PC-3 (cell line): Measurements from ENCODE around the gene CFAP161. TPM values are rescaled to one million over a fixed set of nuclear protein-coding genes. Genes with fewer than 3 reads are reported as not detected.
"Not testable (repeated sequence)": the region's sequence is repeated elsewhere in the genome, so short reads cannot be mapped to it uniquely, and the experiment has no call there.

Experiments used
- ATAC-seq: fragments of 200-7000 bp; cut with Tn5 transposase; 2 replicates; pipeline ENCODE4 v1.9.1; 2020; ENCODE audit warnings: mild to moderate bottlenecking, moderate library complexity
- BruUV-seq: library from RNA; stranded (reverse); fragments of 400-500 nt; replicated peaks from 2 replicates; lab custom pipeline; 2021; lab: Mats Ljungman, UMichigan
- CTCF ChIA-PET: fragments of 300-600 bp; sonication (Branson Sonifier 250); formaldehyde crosslinking; loops from one replicate; lab custom pipeline; 2022; ENCODE audit warnings: antibody characterized with exemption; lab: Charles Lee
- POLR2A ChIA-PET: fragments of 300-600 bp; sonication (Branson Sonifier 250); formaldehyde crosslinking; loops from one replicate; lab custom pipeline; 2022; ENCODE audit warnings: antibody characterized with exemption; ENCODE audit not compliant: unreplicated experiment; lab: Charles Lee
- DNase-seq: peaks from one replicate; pipeline ENCODE4 v3.0.0-alpha.2; 2015
- H2AFZ ChIP-seq: fragments of 300-600 bp; sonication (generic); 2 replicates; pipeline ENCODE4 v1.6.0; 2016; ENCODE audit warnings: antibody characterized with exemption, low read length
- H3F3A ChIP-seq: fragments of 300-600 bp; sonication (generic); one replicate; pipeline ENCODE4 v1.6.0; 2017; ENCODE audit warnings: antibody characterized with exemption, low read length, control low read depth, mild to moderate bottlenecking; ENCODE audit not compliant: unreplicated experiment
- H3K27ac ChIP-seq: fragments of 300-600 bp; sonication (generic); 2 replicates; pipeline ENCODE4 v1.5.1; 2016; ENCODE audit warnings: mild to moderate bottlenecking, low read length
- H3K27me3 ChIP-seq: fragments of 300-600 bp; sonication (generic); 2 replicates; pipeline ENCODE4 v1.6.1; 2016; ENCODE audit warnings: low read length, mixed read lengths
- H3K36me3 ChIP-seq: fragments of 300-600 bp; sonication (generic); 2 replicates; pipeline ENCODE4 v1.6.1; 2016; ENCODE audit warnings: low read depth, mixed run types, low read length, mixed read lengths
- H3K4me1 ChIP-seq: fragments of 300-600 bp; sonication (generic); 2 replicates; pipeline ENCODE4 v1.5.1; 2016; ENCODE audit warnings: low read length; ENCODE audit not compliant: insufficient read depth
- H3K4me2 ChIP-seq: fragments of 300-600 bp; sonication (generic); 2 replicates; pipeline ENCODE4 v1.6.0; 2016; ENCODE audit warnings: low read length
- H3K4me3 ChIP-seq: fragments of 300-600 bp; sonication (generic); 2 replicates; pipeline ENCODE4 v1.5.1; 2016; ENCODE audit warnings: mild to moderate bottlenecking, low read length, mixed read lengths
- H3K79me2 ChIP-seq: fragments of 300-600 bp; sonication (generic); 2 replicates; pipeline ENCODE4 v1.6.1; 2017; ENCODE audit warnings: low read length, mixed read lengths
- H3K9ac ChIP-seq: fragments of 300-600 bp; sonication (generic); 2 replicates; pipeline ENCODE4 v1.6.0; 2016; ENCODE audit warnings: mild to moderate bottlenecking, low read length
- H3K9me2 ChIP-seq: fragments of 300-600 bp; sonication (generic); replicated peaks from 2 replicates; pipeline ENCODE4 v1.6.1; 2016; ENCODE audit warnings: mixed run types, low read length, mixed read lengths
- H3K9me3 ChIP-seq: fragments of 300-600 bp; sonication (generic); 2 replicates; pipeline ENCODE4 v1.6.1; 2016; ENCODE audit warnings: low read length, mixed read lengths
- H4K20me1 ChIP-seq: fragments of 300-600 bp; sonication (generic); 2 replicates; pipeline ENCODE4 v1.6.1; 2016; ENCODE audit warnings: low read length, mixed read lengths
- EZH2 ChIP-seq: fragments of 300-600 bp; sonication (generic); IDR thresholded peaks from one replicate; pipeline ENCODE4 v1.6.1; 2017; ENCODE audit warnings: antibody characterized with exemption, mild to moderate bottlenecking, low read length; ENCODE audit not compliant: unreplicated experiment
- EZH2phosphoT487 ChIP-seq: fragments of 300-600 bp; sonication (generic); IDR thresholded peaks from 2 replicates; pipeline ENCODE4 v1.6.1; 2018; ENCODE audit warnings: mild to moderate bottlenecking, antibody characterized with exemption, low read length, borderline replicate concordance
- intact Hi-C: fragments of 100-400 bp; cut with micrococcal nuclease; formaldehyde crosslinking; loops from 2 replicates; pipeline ENCODE4 v1.9.0; 2023
- total RNA-seq: library from RNA; depleted of rRNA; stranded (reverse); fragments of >200 nt; gene quantifications from 2 replicates; pipeline ENCODE4 v1.2.3, GENCODE V29; 2014
- TF ChIP-seq, protein P1 (sequence below): fragments of 300-600 bp; sonication (generic); conservative IDR thresholded peaks from 2 replicates; pipeline ENCODE4 v1.5.1; 2017; ENCODE audit warnings: antibody characterized with exemption, low read depth, mild to moderate bottlenecking, low read length

The CFAP161 gene
- total RNA-seq, 1 experiment from 2014 or later: 0.55 TPM

DNA sequence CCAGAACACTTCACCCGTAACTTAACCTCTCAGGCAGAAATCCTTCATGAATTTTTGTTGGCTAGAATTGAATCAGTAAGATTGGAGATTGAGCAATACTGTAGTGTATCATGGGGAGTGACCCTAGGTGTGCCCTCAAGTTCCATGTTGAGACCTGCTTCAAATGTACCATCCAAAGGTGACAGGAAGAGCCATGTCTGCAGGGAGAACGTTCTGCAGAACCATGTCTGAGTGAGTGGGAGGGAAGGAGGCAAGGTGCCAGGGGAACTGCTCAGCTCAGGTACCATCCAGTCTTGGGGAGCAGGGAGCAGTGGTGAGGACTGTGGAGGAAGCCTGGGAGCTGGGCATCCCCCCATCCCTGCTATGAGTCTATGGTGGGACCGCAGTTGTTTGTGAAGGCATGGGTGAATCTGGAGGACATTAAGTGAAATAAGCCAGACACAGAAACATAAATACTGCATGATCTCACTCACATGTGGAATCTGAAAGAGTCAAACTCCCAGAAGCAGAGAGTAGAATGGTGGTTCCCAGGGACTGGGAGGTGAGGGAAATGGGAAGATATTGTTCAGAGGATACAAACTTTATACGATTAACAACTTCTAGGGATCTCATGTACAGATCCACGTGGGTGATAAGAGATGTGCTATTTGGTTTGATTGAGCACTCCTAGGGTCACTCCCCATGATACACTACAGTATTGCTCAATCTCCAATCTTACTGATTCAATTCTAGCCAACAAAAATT, 23.3 kb downstream of the CFAP161 start:
- no peak for TF ChIP-seq EZH2phosphoT487
- TF ChIP-seq EZH2: no peak
- TF ChIP-seq, protein P1, sequence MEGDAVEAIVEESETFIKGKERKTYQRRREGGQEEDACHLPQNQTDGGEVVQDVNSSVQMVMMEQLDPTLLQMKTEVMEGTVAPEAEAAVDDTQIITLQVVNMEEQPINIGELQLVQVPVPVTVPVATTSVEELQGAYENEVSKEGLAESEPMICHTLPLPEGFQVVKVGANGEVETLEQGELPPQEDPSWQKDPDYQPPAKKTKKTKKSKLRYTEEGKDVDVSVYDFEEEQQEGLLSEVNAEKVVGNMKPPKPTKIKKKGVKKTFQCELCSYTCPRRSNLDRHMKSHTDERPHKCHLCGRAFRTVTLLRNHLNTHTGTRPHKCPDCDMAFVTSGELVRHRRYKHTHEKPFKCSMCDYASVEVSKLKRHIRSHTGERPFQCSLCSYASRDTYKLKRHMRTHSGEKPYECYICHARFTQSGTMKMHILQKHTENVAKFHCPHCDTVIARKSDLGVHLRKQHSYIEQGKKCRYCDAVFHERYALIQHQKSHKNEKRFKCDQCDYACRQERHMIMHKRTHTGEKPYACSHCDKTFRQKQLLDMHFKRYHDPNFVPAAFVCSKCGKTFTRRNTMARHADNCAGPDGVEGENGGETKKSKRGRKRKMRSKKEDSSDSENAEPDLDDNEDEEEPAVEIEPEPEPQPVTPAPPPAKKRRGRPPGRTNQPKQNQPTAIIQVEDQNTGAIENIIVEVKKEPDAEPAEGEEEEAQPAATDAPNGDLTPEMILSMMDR: no peak
- Histone ChIP-seq H3K9me3 (no peaks in the 10 kb centered on the region), H3K9ac (no peak overlapping the region), H3K27ac (no peak overlapping the region), H3F3A (no peaks in the 10 kb centered on the region), H3K27me3 (no peaks in the 10 kb centered on the region), H3K4me2 (no peak overlapping the region), H3K79me2 (no peaks in the 10 kb centered on the region), H3K36me3 (no peaks in the 10 kb centered on the region), H2AFZ (no peak overlapping the region), H3K9me2 (no peaks in the 10 kb centered on the region), H4K20me1 (no peaks in the 10 kb centered on the region), H3K4me1 (no peaks in the 10 kb centered on the region), H3K4me3 (no peak overlapping the region)
- intact Hi-C loops: no loop called here
- ATAC-seq (no peak), DNase-seq (no peak)
- BruUV-seq: no TSS peak
- ChIA-PET CTCF (interaction anchor here (0.7 to 1.0 kb wide), 2 partner anchors 108 kb away, joined by 3 to 8 read pairs; no protein-coding TSS in a partner anchor), POLR2A (no interaction called here)

GRCh38 chr15:81157939-81158223, 23.8 kb downstream of the CFAP161 start:
- no TSS peak for BruUV-seq
- no peak for DNase-seq
- TF ChIP-seq EZH2: no peak
- TF ChIP-seq, protein P1: no peak
- TF ChIP-seq EZH2phosphoT487: no peak
- Histone ChIP-seq H3K27ac (no peak overlapping the region), H3K36me3 (no peaks in the 10 kb centered on the region), H3K27me3 (no peaks in the 10 kb centered on the region), H3K4me3 (no peak overlapping the region), H3K4me2 (no peak overlapping the region), H3K9ac (no peak overlapping the region), H2AFZ (no peak overlapping the region), H4K20me1 (no peaks in the 10 kb centered on the region), H3K9me3 (no peaks in the 10 kb centered on the region), H3K4me1 (no peaks in the 10 kb centered on the region), H3K9me2 (no peaks in the 10 kb centered on the region), H3F3A (no peaks in the 10 kb centered on the region), H3K79me2 (no peaks in the 10 kb centered on the region)
- intact Hi-C loops: no loop called here
- ChIA-PET POLR2A (no interaction called here), CTCF (interaction anchor here (0.7 kb wide), 1 partner anchor 108 kb away, joined by 8 read pairs; no protein-coding TSS in a partner anchor)
- ATAC-seq: no peak

DNA sequence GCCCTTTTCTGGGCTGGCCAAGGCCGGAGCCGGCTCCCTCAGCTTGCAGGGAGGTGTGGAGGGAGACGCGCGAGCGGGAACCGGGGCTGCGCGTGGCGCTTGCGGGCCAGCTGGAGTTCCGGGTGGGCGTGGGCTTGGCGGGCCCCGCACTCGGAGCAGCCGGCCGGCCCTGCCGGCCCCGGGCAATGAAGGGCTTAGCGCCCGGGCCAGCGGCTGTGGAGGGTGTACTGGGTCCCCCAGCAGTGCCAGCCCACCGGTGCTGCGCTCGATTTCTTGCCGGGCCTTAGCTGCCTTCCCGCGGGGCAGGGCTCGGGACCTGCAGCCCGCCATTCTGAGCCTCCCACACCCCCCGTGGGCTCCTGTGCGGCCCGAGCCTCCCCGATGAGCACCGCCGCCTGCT, 24.5 kb downstream of the CFAP161 start:
- H3K27ac ChIP-seq, BruUV-seq, H3K79me2 ChIP-seq, H3K36me3 ChIP-seq, DNase-seq, H3K9me3 ChIP-seq, ATAC-seq, intact Hi-C loops, H3F3A ChIP-seq, H3K4me1 ChIP-seq, H4K20me1 ChIP-seq, H3K9ac ChIP-seq, H2AFZ ChIP-seq, CTCF ChIA-PET, POLR2A ChIA-PET, H3K4me3 ChIP-seq, H3K4me2 ChIP-seq, H3K9me2 ChIP-seq, H3K27me3 ChIP-seq: not testable (repeated sequence)
